ENCODE data around the gene MGLL.

MGLL gene

GRCh38 chr3:127814325-127814781 is 8.0 kb downstream of the MGLL start:
- no peak for DNase-seq (ENCODE audit: low read depth in 2 of 2)

GRCh38 chr3:127812151-127812550 is 10.2 kb downstream of the MGLL start:
- DNase-seq (ENCODE audit: low read depth in 2 of 2): no peak

DNA sequence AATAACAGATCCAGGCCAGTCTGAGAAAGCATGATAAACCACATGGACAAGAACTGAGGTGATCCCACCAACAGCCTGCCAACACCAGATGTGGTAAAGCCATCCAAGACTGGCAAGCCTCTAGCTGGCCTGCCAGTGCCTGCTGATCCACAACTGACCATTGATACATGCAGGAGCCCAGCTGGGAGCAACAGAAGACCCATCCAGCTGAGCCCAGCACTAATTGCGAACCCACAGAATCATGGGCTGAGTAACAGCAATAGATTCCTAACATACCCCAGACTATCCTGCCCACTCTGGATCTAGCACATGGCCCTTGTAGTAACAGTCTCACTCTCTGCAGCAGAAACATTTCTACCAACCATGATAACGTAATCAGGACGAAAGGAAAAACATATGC is 10.6 kb downstream of the MGLL start:
- no peak for DNase-seq (ENCODE audit: low read depth in 2 of 2)

DNA sequence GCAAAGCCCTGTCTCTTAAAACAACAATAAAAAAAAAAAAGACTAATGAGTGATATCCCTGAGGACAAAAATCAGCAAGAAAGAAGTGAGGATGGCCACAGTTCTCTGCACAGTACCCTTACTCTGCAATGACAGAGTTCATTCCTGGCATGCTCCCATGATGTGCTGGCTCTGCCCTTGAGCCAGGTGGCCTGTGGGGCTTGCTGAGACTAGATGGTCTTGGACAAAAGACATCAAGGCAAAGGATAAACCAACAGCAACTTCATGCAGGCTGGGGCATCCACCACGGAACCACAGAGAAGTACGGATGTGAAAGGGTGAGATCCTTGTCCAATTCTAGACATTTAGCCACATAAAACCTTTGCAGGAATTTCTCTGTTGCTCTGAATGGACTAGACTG is 12.7 kb downstream of the MGLL start:
- DNase-seq (ENCODE audit: low read depth in 2 of 2): no peak

- no peak for DNase-seq (ENCODE audit: low read depth in 2 of 2)
Measured at GRCh38 chr3:127809211-127809610, 13.1 kb downstream of the MGLL start.

DNA sequence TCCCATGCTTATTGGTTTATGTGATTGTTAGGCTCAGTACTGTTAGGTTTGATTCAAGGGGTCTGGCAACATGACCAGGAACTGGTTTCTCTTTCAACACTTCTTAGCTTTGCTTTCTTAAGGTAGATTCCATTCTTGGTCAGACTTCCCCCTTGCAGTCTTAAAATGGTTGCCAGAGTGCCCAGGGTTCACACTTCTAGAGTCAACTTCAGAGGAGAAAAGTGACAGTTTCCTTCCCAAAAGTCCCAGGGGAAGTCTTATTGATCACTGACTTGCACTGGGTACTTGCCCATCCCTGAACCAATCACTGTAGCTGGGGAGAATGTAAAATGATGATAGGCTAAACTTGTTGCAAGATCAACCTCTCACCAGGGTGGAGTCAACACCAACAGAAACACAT is 14.1 kb downstream of the MGLL start:
- DNase-seq (ENCODE audit: low read depth in 2 of 2): no peak

GRCh38 chr3:127805026-127805753 is 17.1 kb downstream of the MGLL start:
- no peak for DNase-seq (ENCODE audit: low read depth in 2 of 2)

DNA sequence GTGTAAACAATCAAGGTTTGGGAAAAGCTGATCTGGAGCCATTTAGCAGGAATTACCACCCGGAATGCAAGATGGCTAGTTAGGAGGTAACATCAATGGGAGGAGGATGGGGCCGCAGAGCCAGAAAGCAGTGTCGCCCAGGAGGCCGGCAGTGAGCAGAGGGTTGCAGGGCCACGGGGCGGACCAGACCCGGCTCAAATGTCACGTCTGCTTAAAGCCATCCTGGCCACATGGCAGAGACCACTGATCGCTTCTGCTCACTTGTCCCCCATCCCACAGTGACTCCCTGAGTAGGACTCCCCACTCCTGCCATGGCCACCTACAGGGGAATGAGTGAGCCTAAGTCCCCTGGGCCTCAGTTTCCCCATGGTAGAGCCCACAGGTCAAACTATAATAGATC is 18.2 kb downstream of the MGLL start:
- DNase-seq (ENCODE audit: low read depth in 2 of 2): no peak

GRCh38 chr3:127803619-127804018 is 18.7 kb downstream of the MGLL start:
- DNase-seq (ENCODE audit: low read depth in 2 of 2): no peak

- no peak for DNase-seq (ENCODE audit: low read depth in 2 of 2)
Measured at GRCh38 chr3:127802606-127803005, 19.7 kb downstream of the MGLL start.

DNA sequence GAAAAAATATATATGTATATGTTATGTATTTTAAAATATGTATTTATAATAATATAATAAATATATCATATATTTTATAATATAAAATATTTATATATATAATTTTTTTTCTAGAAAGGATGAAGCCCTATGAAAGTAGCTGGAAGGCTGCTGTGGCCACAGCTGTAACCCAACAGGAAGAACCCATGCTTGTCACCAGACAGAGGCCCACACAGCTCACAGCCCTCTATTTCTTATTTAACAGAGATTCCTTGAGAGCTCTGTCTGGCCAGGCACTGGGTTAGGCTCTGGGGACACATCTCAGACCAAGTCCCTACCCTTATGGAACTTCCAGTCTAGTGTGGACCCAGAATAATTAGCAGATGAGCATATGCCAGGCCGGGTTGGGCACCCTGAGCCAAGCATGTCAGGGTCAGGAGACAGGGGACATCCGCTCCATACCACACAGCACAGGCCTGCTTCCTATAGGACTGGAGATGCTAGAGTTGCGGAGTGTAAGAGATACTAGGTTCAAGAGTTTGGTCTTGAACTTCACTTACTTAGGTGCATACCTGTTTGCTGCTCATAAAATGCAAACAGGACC is 20.5 kb downstream of the MGLL start:
- DNase-seq (ENCODE audit: low read depth in 2 of 2): no peak

GRCh38 chr3:127800508-127800907 is 21.8 kb downstream of the MGLL start:
- DNase-seq (ENCODE audit: low read depth in 2 of 2): no peak

- no peak for DNase-seq (ENCODE audit: low read depth in 2 of 2)
Measured at GRCh38 chr3:127799476-127800222, 22.7 kb downstream of the MGLL start.

DNA sequence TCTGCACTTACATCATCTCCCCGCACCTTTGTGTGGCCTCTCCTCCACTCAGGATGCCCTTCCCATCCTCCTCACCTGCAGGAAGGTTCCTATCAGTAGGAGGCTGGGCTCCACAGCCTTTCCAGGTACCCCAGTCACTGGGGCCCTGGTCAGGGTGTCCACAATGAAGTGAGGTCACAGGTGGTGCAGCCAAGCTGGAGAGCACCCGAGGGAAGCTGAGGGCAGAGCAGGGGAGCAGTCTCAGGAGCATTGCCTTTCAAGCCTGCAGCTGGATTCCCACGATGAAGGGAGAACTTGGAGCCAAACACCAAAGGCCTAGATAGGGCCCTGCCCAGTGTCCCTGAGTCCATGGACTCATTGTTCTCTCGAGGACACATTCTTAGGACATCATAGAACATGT is 23.6 kb downstream of the MGLL start:
- DNase-seq (ENCODE audit: low read depth in 2 of 2): no peak

- DNase-seq (ENCODE audit: low read depth in 2 of 2): no peak
Measured at GRCh38 chr3:127796831-127797150, 25.5 kb downstream of the MGLL start.

- DNase-seq (ENCODE audit: low read depth in 2 of 2): no peak
Measured at GRCh38 chr3:127796045-127796830, 26.1 kb downstream of the MGLL start.

GRCh38 chr3:127794972-127795371 is 27.3 kb downstream of the MGLL start:
- no peak for DNase-seq (ENCODE audit: low read depth in 2 of 2)

GRCh38 chr3:127794402-127794801 is 27.9 kb downstream of the MGLL start:
- no peak for DNase-seq (ENCODE audit: low read depth in 2 of 2)

DNA sequence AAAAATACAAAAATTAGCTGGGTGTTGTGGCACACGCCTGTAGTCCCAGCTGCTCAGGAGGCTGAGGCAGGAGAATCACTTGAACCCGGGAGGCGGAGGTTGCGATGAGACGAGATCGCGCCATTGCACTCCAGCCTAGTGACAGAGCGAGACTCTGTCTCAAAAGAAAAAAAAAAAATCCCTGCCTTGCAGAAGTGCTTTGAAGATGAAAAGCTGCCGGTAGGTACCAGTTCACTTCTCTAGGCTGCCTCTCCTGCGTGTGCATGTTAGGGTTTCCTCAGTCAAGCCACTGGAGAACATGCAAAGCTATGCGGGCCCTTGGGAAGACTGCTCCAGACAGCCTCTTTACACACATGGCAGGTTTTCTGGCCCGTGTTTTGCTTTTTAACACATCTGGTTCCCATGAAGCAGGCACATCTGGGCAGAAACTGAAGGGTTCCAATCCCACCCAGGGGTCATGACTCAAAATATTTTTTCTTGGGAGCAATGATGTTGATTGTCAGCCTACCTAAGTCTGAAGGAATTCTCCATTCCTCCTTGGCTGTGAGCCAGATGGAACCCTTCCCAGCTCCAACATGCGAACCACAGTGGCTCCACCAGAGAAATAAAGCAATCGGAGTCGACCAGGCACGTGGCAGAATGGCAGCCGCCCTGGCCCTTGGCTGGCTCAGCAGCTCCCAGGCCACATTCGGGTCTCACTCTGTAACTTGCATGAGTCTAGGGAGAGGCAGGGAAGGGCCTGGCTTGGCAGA is 29.6 kb downstream of the MGLL start:
- no peak for DNase-seq (ENCODE audit: low read depth in 2 of 2)

GRCh38 chr3:127791221-127791913 is 30.9 kb downstream of the MGLL start:
- DNase-seq (ENCODE audit: low read depth in 2 of 2): no peak

- no peak for DNase-seq (ENCODE audit: low read depth in 2 of 2)
Measured at GRCh38 chr3:127790882-127791183, 31.5 kb downstream of the MGLL start.

Data from stimulated activated CD4-positive, alpha-beta T cell treated with anti-CD3 and anti-CD28 coated beads, Interleukin-15, amount 100 ng/mL, for 48 hours (primary cell).